H1 (cell line): ENCODE measurements around the gene AGAP1. TPM values are rescaled to one million over a fixed set of nuclear protein-coding genes. Genes with fewer than 3 reads are reported as not detected.

Experiments
- CTCF ChIA-PET: fragments of 300-600 bp; sonication (Branson Sonifier 250); formaldehyde crosslinking; loops from one replicate; lab custom pipeline; 2021; ENCODE audit not compliant: partially characterized antibody; lab: Charles Lee
- POLR2A ChIA-PET: fragments of 300-600 bp; sonication (Branson Sonifier 250); formaldehyde crosslinking; loops from one replicate; lab custom pipeline; 2021; ENCODE audit warnings: inconsistent platforms; ENCODE audit not compliant: partially characterized antibody; lab: Charles Lee
- DNase-seq, 2 experiments: peaks; one replicate each; pipeline versions ENCODE4 v3.0.0 to v3.0.0-alpha.2; 2010 to 2022; ENCODE audit warnings: low spot score in 2 of 2, low read depth in 1 of 2, mixed read lengths in 1 of 2
- FAIRE-seq: peaks from 2 replicates; lab custom pipeline; 2011; peaks lifted over from hg19 to GRCh38; lab: Jason Lieb, UNC
- H2AFZ ChIP-seq: 2 replicates; pipeline ENCODE4 v1.8.1; 2012; ENCODE audit warnings: low read length, inconsistent platforms
- H2AK5ac ChIP-seq: 2 replicates; pipeline ENCODE4 v1.6.1; 2013; ENCODE audit warnings: low read depth, low read length
- H2BK120ac ChIP-seq: replicated peaks from 2 replicates; pipeline ENCODE3; 2013; ENCODE audit warnings: low read depth, low read length, inconsistent platforms
- H2BK12ac ChIP-seq: 2 replicates; pipeline ENCODE4 v1.6.1; 2013; ENCODE audit warnings: low read depth, low read length
- H2BK15ac ChIP-seq: 2 replicates; pipeline ENCODE4 v1.6.1; 2013; ENCODE audit warnings: low read length
- H2BK20ac ChIP-seq: 2 replicates; pipeline ENCODE4 v1.6.1; 2013; ENCODE audit warnings: low read length
- H2BK5ac ChIP-seq: 2 replicates; pipeline ENCODE4 v1.6.1; 2013; ENCODE audit warnings: low read depth, low read length
- H3K14ac ChIP-seq: 2 replicates; pipeline ENCODE4 v1.6.1; 2013; ENCODE audit warnings: inconsistent platforms; ENCODE audit not compliant: insufficient read length
- H3K18ac ChIP-seq: 2 replicates; pipeline ENCODE4 v1.6.1; 2013; ENCODE audit warnings: low read length; ENCODE audit errors: extremely low read depth
- H3K23ac ChIP-seq: 2 replicates; pipeline ENCODE4 v1.6.1; 2013; ENCODE audit warnings: inconsistent platforms; ENCODE audit not compliant: insufficient read length
- H3K23me2 ChIP-seq: 2 replicates; pipeline ENCODE4 v1.6.1; 2013; ENCODE audit warnings: low read depth, low read length
- H3K27ac ChIP-seq: 2 replicates; pipeline ENCODE4 v1.6.1; 2011; ENCODE audit warnings: low read depth, low read length, inconsistent platforms
- H3K27me3 ChIP-seq, 4 experiments: replicated peaks in 1 of 4; 1 replicate in 1 of 4; 2 replicates in 3 of 4; pipeline versions ENCODE4 v1.6.1 to v1.8.1; 2011 to 2013; ENCODE audit warnings: low read length in 3 of 4, mild to moderate bottlenecking in 3 of 4, inconsistent platforms in 2 of 4, mixed read lengths in 2 of 4, moderate library complexity in 1 of 4; ENCODE audit not compliant: control insufficient read depth in 3 of 4, insufficient read depth in 3 of 4; ENCODE audit errors: extremely low read depth in 1 of 4
- H3K36me3 ChIP-seq, 4 experiments: 2 replicates each; pipeline versions ENCODE4 v1.6.1 to v1.8.1; 2011 to 2013; ENCODE audit warnings: mild to moderate bottlenecking in 4 of 4, low read length in 3 of 4, moderate library complexity in 2 of 4, control low read depth in 1 of 4, inconsistent platforms in 1 of 4; ENCODE audit not compliant: insufficient read depth in 4 of 4, control insufficient read depth in 2 of 4
- H3K4ac ChIP-seq: replicated peaks from 2 replicates; pipeline ENCODE3; 2013; ENCODE audit warnings: low read length, low read depth, mixed read lengths, inconsistent platforms; ENCODE audit not compliant: insufficient read length
- H3K4me1 ChIP-seq, 4 experiments: replicated peaks in 1 of 4; 1 replicate in 1 of 4; 2 replicates in 3 of 4; pipeline versions ENCODE4 v1.6.1 to v1.8.1; 2011 to 2013; ENCODE audit warnings: low read length in 3 of 4, inconsistent platforms in 2 of 4, mixed read lengths in 1 of 4; ENCODE audit not compliant: insufficient read depth in 4 of 4, control insufficient read depth in 3 of 4
- H3K4me2 ChIP-seq, 2 experiments: 2 replicates each; pipeline versions ENCODE4 v1.6.1 to v1.8.1; 2011 to 2013; ENCODE audit warnings: low read depth in 2 of 2, low read length in 2 of 2, control low read depth in 1 of 2, inconsistent platforms in 1 of 2, mild to moderate bottlenecking in 1 of 2; ENCODE audit not compliant: insufficient read depth in 1 of 2
- H3K4me3 ChIP-seq, 4 experiments: fragments of 200-600, 300-600 bp in 1 of 4; sonication (generic), shearing (Covaris generic), sonication (Bioruptor Twin) in 1 of 4; 2 replicates each; pipeline versions ENCODE4 v1.5.1 to v1.8.1; 2011 to 2016; ENCODE audit warnings: low read length in 4 of 4, low read depth in 3 of 4, control low read depth in 2 of 4, inconsistent platforms in 2 of 4, mild to moderate bottlenecking in 2 of 4, mixed read lengths in 1 of 4, moderate library complexity in 1 of 4; ENCODE audit not compliant: insufficient read depth in 2 of 4; ENCODE audit errors: extremely low read depth in 1 of 4
- H3K56ac ChIP-seq: replicated peaks from 2 replicates; pipeline ENCODE3; 2013; ENCODE audit warnings: low read depth, mild to moderate bottlenecking, mixed read lengths, low read length, inconsistent platforms; ENCODE audit not compliant: insufficient read length
- H3K79me1 ChIP-seq: 2 replicates; pipeline ENCODE4 v1.6.1; 2013; ENCODE audit warnings: low read depth, low read length, control low read depth
- H3K79me2 ChIP-seq, 2 experiments: 2 replicates each; pipeline versions ENCODE4 v1.6.1 to v1.8.1; 2012 to 2013; ENCODE audit warnings: low read length in 2 of 2, mild to moderate bottlenecking in 2 of 2, inconsistent platforms in 1 of 2; ENCODE audit not compliant: insufficient read depth in 2 of 2, control insufficient read depth in 1 of 2
- H3K9ac ChIP-seq, 4 experiments: replicated peaks in 1 of 4; 1 replicate in 1 of 4; 2 replicates in 3 of 4; pipeline versions ENCODE4 v1.6.1 to v1.8.1; 2011 to 2013; ENCODE audit warnings: low read depth in 3 of 4, low read length in 3 of 4, control low read depth in 2 of 4, mild to moderate bottlenecking in 2 of 4, moderate library complexity in 2 of 4, inconsistent platforms in 1 of 4; ENCODE audit errors: extremely low read depth in 1 of 4
- H3K9me3 ChIP-seq, 2 experiments: 2 replicates each; pipeline versions ENCODE4 v1.6.1 to v1.8.1; 2012 to 2013; ENCODE audit warnings: mild to moderate bottlenecking in 2 of 2, moderate library complexity in 2 of 2, control low read depth in 1 of 2, inconsistent platforms in 1 of 2, low read depth in 1 of 2, low read length in 1 of 2, mixed read lengths in 1 of 2; ENCODE audit not compliant: insufficient read depth in 2 of 2
- H4K20me1 ChIP-seq, 2 experiments: replicated peaks in 1 of 2; 2 replicates each; pipeline versions ENCODE3 to v1.8.1; 2011 to 2013; ENCODE audit warnings: inconsistent platforms in 2 of 2, low read length in 2 of 2, mild to moderate bottlenecking in 1 of 2; ENCODE audit not compliant: insufficient read depth in 2 of 2, control insufficient read depth in 1 of 2
- H4K5ac ChIP-seq: 2 replicates; pipeline ENCODE4 v1.6.1; 2013; ENCODE audit warnings: low read length, low read depth, mixed read lengths, inconsistent platforms; ENCODE audit not compliant: insufficient read length
- H4K8ac ChIP-seq: 2 replicates; pipeline ENCODE4 v1.8.0; 2013; ENCODE audit warnings: mild to moderate bottlenecking, moderate library complexity, low read length, inconsistent platforms; ENCODE audit not compliant: insufficient read depth; ENCODE audit errors: extremely low read depth
- H4K91ac ChIP-seq: replicated peaks from 2 replicates; pipeline ENCODE3; 2013; ENCODE audit warnings: low read length, mixed read lengths, inconsistent platforms; ENCODE audit not compliant: insufficient read length
- ASH2L ChIP-seq: fragments of 200-600, 300-600 bp; sonication (generic); IDR thresholded peaks from one replicate; pipeline ENCODE4 v1.7.1; 2017; ENCODE audit warnings: low read length
- BCL11A ChIP-seq, 2 experiments: IDR thresholded peaks; one replicate each; pipeline ENCODE4 v1.6.1; 2011; ENCODE audit warnings: low read depth in 2 of 2, low read length in 2 of 2, mild to moderate bottlenecking in 2 of 2
- WGBS, 2 experiments: shearing (Covaris generic) in 1 of 2; methylation state at CpG; one replicate each; pipeline versions ENCODE4 v1.1.6 to v1.1.7; 2013 to 2015; ENCODE audit warnings: low lambda C conversion rate in 2 of 2, mixed read lengths in 2 of 2, inconsistent platforms in 1 of 2, low coverage in 1 of 2, missing lambda C conversion rate in 1 of 2; ENCODE audit not compliant: insufficient replicate concordance in 2 of 2, insufficient coverage in 1 of 2, insufficient read length in 1 of 2; ENCODE audit errors: extremely low coverage in 1 of 2, missing lambda C conversion rate in 1 of 2; 5-methylcytosine and 5-hydroxymethylcytosine counted together
- polyA plus RNA-seq, 7 experiments: library from polyadenylated mRNA; depleted of rRNA in 3 of 7; stranded (reverse) in 5 of 7; unstranded in 2 of 7; fragments of >200 nt in 5 of 7; fragments of 200-250 nt in 2 of 7; gene quantifications; 1 replicate in 5 of 7; 2 replicates in 1 of 7; 4 replicates in 1 of 7; pipeline versions ENCODE4 v1.2.1 to v1.2.3, GENCODE V29; 2011 to 2013; ENCODE audit warnings: missing spikeins in 2 of 7, mixed read lengths in 2 of 7
- total RNA-seq: library from RNA; stranded (reverse); fragmentation: NEBNext Ultra II Directional; extraction: Animal tissue kit (Norgen Biotek cat#: 25700); gene quantifications from 2 replicates; pipeline ENCODE4 v1.2.1, GENCODE V29; 2021

Gene AGAP1
- total and polyA plus RNA-seq, 2 of the 8 experiments (the other 6 are each of a cell fraction or from before 2014, with no cell fraction given): 18.1 to 39.4 TPM

- POLR2A ChIA-PET: no interaction called here
- no peaks in the 10 kb centered on the region for H3K36me3 ChIP-seq
- no peak for TF ChIP-seq BCL11A (IDR thresholded peaks at IDR 0.05; ENCODE audit: low read depth in 2 of 2, low read length in 2 of 2)
- no peak for TF ChIP-seq ASH2L
These were observed 451.8 kb downstream of the AGAP1 start for GRCh38 chr2:235945608-235946140.

More at GRCh38 chr2:235945608-235946140, 451.8 kb downstream of the AGAP1 start:
- no peak overlapping the region for H4K91ac ChIP-seq
- H3K4me3 ChIP-seq: no peak overlapping the region
- DNase-seq (no peak), FAIRE-seq (no peak)
- no peaks in the 10 kb centered on the region for H3K9me3 ChIP-seq
- H2AFZ ChIP-seq: no peak overlapping the region
- H3K23ac ChIP-seq: no peak overlapping the region
- no peak overlapping the region for H3K4me2 ChIP-seq
- no peak overlapping the region for H3K14ac ChIP-seq
- no peaks in the 10 kb centered on the region for H3K79me2 ChIP-seq
- 78% methylated on average over 11 of the region's 11 CpGs; no CpG with 5 or more reads in 1 of the 2 experiments for WGBS, 2 experiments
- no peak overlapping the region for H3K9ac ChIP-seq
- no peak overlapping the region for H2BK5ac ChIP-seq
- no peaks in the 10 kb centered on the region for H3K23me2 ChIP-seq
- no peak overlapping the region for H3K27ac ChIP-seq
- H2BK15ac ChIP-seq: no peak overlapping the region
- H3K79me1 ChIP-seq: no peaks in the 10 kb centered on the region
- H2AK5ac ChIP-seq: no peak overlapping the region
- H4K8ac ChIP-seq: no peak overlapping the region
- no peak overlapping the region for H2BK120ac ChIP-seq
- H3K4ac ChIP-seq: no peak overlapping the region
- no peak overlapping the region for H3K56ac ChIP-seq
- H2BK20ac ChIP-seq: no peak overlapping the region
- H4K5ac ChIP-seq: no peak overlapping the region
- no peak overlapping the region for H3K18ac ChIP-seq
- no peaks in the 10 kb centered on the region for H3K27me3 ChIP-seq
- H2BK12ac ChIP-seq: no peak overlapping the region
- CTCF ChIA-PET: interaction anchor here (0.6 to 6.9 kb wide), 13 partner anchors 10 to 257 kb away, joined by 3 to 64 read pairs (median 3); no protein-coding TSS in a partner anchor
- H3K4me1 ChIP-seq: peaks cover 0 to 11% (median 3%) of the 10 kb centered on the region in 4 experiments; a peak in 5 of 7 replicates
- H4K20me1 ChIP-seq: no peaks in the 10 kb centered on the region
